CD14-positive monocyte (primary cell): Measurements from ENCODE around the gene CHERP. TPM values are rescaled to one million over a fixed set of nuclear protein-coding genes. Genes with fewer than 3 reads are reported as not detected.
A peak's percentile ranks its signal among the peaks of the same experiment; 100 is the strongest.

Experiments used
- DNase-seq, 3 donors: peaks; one replicate each; pipeline ENCODE4 v3.0.0-alpha.2; 2011 to 2022
- H2AFZ ChIP-seq: 2 replicates; pipeline ENCODE4 v1.6.0; 2012; ENCODE audit warnings: mild to moderate bottlenecking, low read depth, low read length, inconsistent platforms; ENCODE audit not compliant: insufficient read depth, poor library complexity, severe bottlenecking
- H3K27ac ChIP-seq, 2 donors: 1 replicate in 1 of 2; 2 replicates in 1 of 2; pipeline ENCODE4 v1.5.1; 2012 to 2013; ENCODE audit warnings: low read length in 2 of 2, control low read depth in 1 of 2, inconsistent platforms in 1 of 2, low read depth in 1 of 2, mild to moderate bottlenecking in 1 of 2
- H3K27me3 ChIP-seq, 2 donors: one replicate each; pipeline versions ENCODE4 v1.6.0 to v1.6.1; 2011 to 2013; ENCODE audit warnings: low read length in 2 of 2; ENCODE audit not compliant: control insufficient read depth in 2 of 2, insufficient read depth in 2 of 2
- H3K36me3 ChIP-seq, 2 donors: replicated peaks in 1 of 2; 1 replicate in 1 of 2; 2 replicates in 1 of 2; pipeline versions ENCODE4 v1.5.1 to v1.6.1; 2012 to 2013; ENCODE audit warnings: low read length in 2 of 2, control low read depth in 1 of 2, inconsistent platforms in 1 of 2, mild to moderate bottlenecking in 1 of 2; ENCODE audit not compliant: insufficient read depth in 2 of 2, control insufficient read depth in 1 of 2
- H3K4me1 ChIP-seq, 2 donors: 1 replicate in 1 of 2; 2 replicates in 1 of 2; pipeline versions ENCODE4 v1.5.1 to v1.6.1; 2012 to 2013; ENCODE audit warnings: low read length in 2 of 2, control low read depth in 1 of 2, inconsistent platforms in 1 of 2, mild to moderate bottlenecking in 1 of 2, moderate library complexity in 1 of 2; ENCODE audit not compliant: insufficient read depth in 2 of 2, control insufficient read depth in 1 of 2
- H3K4me2 ChIP-seq: replicated peaks from 2 replicates; pipeline ENCODE3; 2012; ENCODE audit warnings: low read length, moderate library complexity, mild to moderate bottlenecking; ENCODE audit not compliant: poor library complexity, severe bottlenecking; ENCODE audit errors: extremely low read depth
- H3K4me3 ChIP-seq, 3 experiments: fragments of 200-600 bp in 1 of 3; sonication (generic) in 1 of 3; replicated peaks in 1 of 3; 1 replicate in 2 of 3; 2 replicates in 1 of 3; pipeline ENCODE4 v1.5.1; 2011 to 2013; ENCODE audit warnings: low read length in 3 of 3, mild to moderate bottlenecking in 3 of 3, control low read depth in 2 of 3, low read depth in 2 of 3, inconsistent platforms in 1 of 3, moderate library complexity in 1 of 3
- H3K79me2 ChIP-seq: 2 replicates; pipeline ENCODE4 v1.6.0; 2012; ENCODE audit warnings: mild to moderate bottlenecking, control low read depth, inconsistent platforms, low read length, moderate library complexity; ENCODE audit not compliant: insufficient read depth
- H3K9ac ChIP-seq: 2 replicates; pipeline ENCODE4 v1.6.0; 2017; ENCODE audit warnings: low read length, mild to moderate bottlenecking; ENCODE audit not compliant: insufficient read depth, poor library complexity, severe bottlenecking
- H3K9me3 ChIP-seq, 2 donors: replicated peaks in 1 of 2; 1 replicate in 1 of 2; 2 replicates in 1 of 2; pipeline versions ENCODE4 v1.5.1 to v1.6.1; 2012 to 2013; ENCODE audit warnings: low read length in 2 of 2, control low read depth in 1 of 2; ENCODE audit not compliant: control insufficient read depth in 1 of 2, insufficient read depth in 1 of 2
- H4K20me1 ChIP-seq: 2 replicates; pipeline ENCODE4 v1.6.0; 2012; ENCODE audit warnings: mild to moderate bottlenecking, low read length, control low read depth, moderate library complexity; ENCODE audit not compliant: insufficient read depth
- H3K27ac Mint-ChIP-seq, 7 donors: one replicate each; pipeline ENCODE4 v1.8.0; 2020; ENCODE audit warnings: mild to moderate bottlenecking in 7 of 7, mixed read lengths in 7 of 7, moderate library complexity in 6 of 7, inconsistent platforms in 2 of 7
- H3K27me3 Mint-ChIP-seq, 3 donors: one replicate each; pipeline ENCODE4 v1.8.0; 2021 to 2022; ENCODE audit warnings: low read depth in 3 of 3, mild to moderate bottlenecking in 3 of 3, mixed read lengths in 3 of 3, moderate library complexity in 3 of 3, inconsistent platforms in 1 of 3
- H3K36me3 Mint-ChIP-seq, 2 donors: one replicate each; pipeline ENCODE4 v1.8.0; 2020; ENCODE audit warnings: mixed read lengths in 2 of 2, inconsistent platforms in 1 of 2, mild to moderate bottlenecking in 1 of 2
- H3K4me1 Mint-ChIP-seq: one replicate; pipeline ENCODE4 v1.8.0; 2020; ENCODE audit warnings: mild to moderate bottlenecking, mixed read lengths
- H3K4me3 Mint-ChIP-seq, 2 donors: one replicate each; pipeline ENCODE4 v1.8.0; 2020; ENCODE audit warnings: mild to moderate bottlenecking in 2 of 2, mixed read lengths in 2 of 2, moderate library complexity in 1 of 2
- H3K9me3 Mint-ChIP-seq, 7 donors: one replicate each; pipeline ENCODE4 v1.8.0; 2020 to 2022; ENCODE audit warnings: mixed read lengths in 7 of 7, mild to moderate bottlenecking in 6 of 7, moderate library complexity in 6 of 7, inconsistent platforms in 2 of 7
- CTCF ChIP-seq: fragments of 200-600 bp; IDR thresholded peaks from one replicate; pipeline ENCODE4 v1.8.0; 2022; ENCODE audit warnings: antibody characterized with exemption, mild to moderate bottlenecking
- WGBS: methylation state at CpG from one replicate; pipeline ENCODE4 v1.1.5; 2013; ENCODE audit warnings: missing lambda C conversion rate; ENCODE audit not compliant: insufficient coverage; 5-methylcytosine and 5-hydroxymethylcytosine counted together
- intact Hi-C, 2 donors: fragments of 100-400 bp; cut with micrococcal nuclease; formaldehyde crosslinking; loops; one replicate each; pipeline versions ENCODE4 v1.15.0 to v1.15.1; 2023
- polyA plus RNA-seq, 3 donors: library from polyadenylated mRNA; depleted of rRNA in 1 of 3; unstranded in 2 of 3; stranded (reverse) in 1 of 3; fragments of 300-500 nt in 2 of 3; fragments of >200 nt in 1 of 3; fragmentation: Illumina TruSeq in 2 of 3; gene quantifications; 1 replicate in 2 of 3; 2 replicates in 1 of 3; pipeline ENCODE4 v1.2.3, GENCODE V29; 2012 to 2021

CHERP gene
- polyA plus RNA-seq, 3 donors, result 3.2 to 18.8 (median 5.3) TPM

GRCh38 chr19:16540948-16541347 lies 1.3 kb downstream of the CHERP start:
- 99% methylated on average over 9 of the region's 12 CpGs for WGBS
- H3K27me3 Mint-ChIP-seq, result no peaks in the 10 kb centered on the region
- Histone ChIP-seq H3K27ac (peak overlapping the region in 1 of 2 donors; percentile 90), H3K27me3 (no peaks in the 10 kb centered on the region), H3K79me2 (peaks cover 86% of the 10 kb centered on the region), H3K36me3 (peaks cover 26 to 39% of the 10 kb centered on the region in 2 donors), H3K4me2 (peak overlapping the region; percentile 95), H2AFZ (no peak overlapping the region), H3K9me3 (no peaks in the 10 kb centered on the region), H4K20me1 (peaks cover 60% of the 10 kb centered on the region), H3K4me1 (peaks cover 18 to 26% of the 10 kb centered on the region in 2 donors), H3K9ac (peak overlapping the region; percentile 93), H3K4me3 (peak overlapping the region in 1 of 3 experiments; percentile 99)
- peaks cover 29 to 47% of the 10 kb centered on the region in 2 donors for H3K36me3 Mint-ChIP-seq
- H3K4me1 Mint-ChIP-seq, result peaks cover 36% of the 10 kb centered on the region
- peak overlapping the region in 5 of 7 donors; percentile 79 to 91 (median 89) for H3K27ac Mint-ChIP-seq
- intact Hi-C loops, result loop anchor here (5.0 kb wide), 2 partner anchors 44 to 46 kb away; partner anchors contain the start of genes C19orf44 (in 2 of the 2) and CALR3 (in 2 of the 2)
- no peak for DNase-seq
- no peak for TF ChIP-seq CTCF
- H3K9me3 Mint-ChIP-seq, result no peaks in the 10 kb centered on the region
- H3K4me3 Mint-ChIP-seq, result peak overlapping the region; percentile 87 to 92

DNA sequence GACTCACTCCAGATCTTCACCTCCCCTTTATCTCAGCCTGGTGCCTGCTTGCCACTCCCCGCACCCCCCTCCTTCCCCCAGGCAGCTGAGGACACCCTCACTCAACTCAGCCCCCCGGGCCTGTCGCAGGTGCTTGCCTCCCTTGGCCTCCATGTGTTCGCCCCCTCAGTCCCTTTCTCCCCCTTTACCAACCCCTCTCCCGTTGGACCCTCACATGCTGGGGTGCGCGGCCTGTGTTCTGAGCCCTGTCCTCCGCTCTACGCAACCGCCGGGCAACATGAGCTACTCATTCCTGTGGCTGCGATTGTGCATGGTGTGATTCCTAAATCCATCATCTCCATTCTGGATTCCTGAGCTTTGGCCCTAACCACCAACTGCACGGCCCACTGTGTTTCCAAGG lies 5.1 kb downstream of the CHERP start:
- Histone ChIP-seq H4K20me1 (peaks cover 87% of the 10 kb centered on the region), H3K36me3 (peaks cover 62 to 77% of the 10 kb centered on the region in 2 donors), H3K4me2 (no peak overlapping the region), H3K9ac (no peak overlapping the region), H3K79me2 (peaks cover 67% of the 10 kb centered on the region), H3K4me1 (peaks cover 10 to 11% of the 10 kb centered on the region in 2 donors), H3K9me3 (no peaks in the 10 kb centered on the region), H2AFZ (no peak overlapping the region), H3K27ac (no peak overlapping the region), H3K4me3 (no peak overlapping the region), H3K27me3 (no peaks in the 10 kb centered on the region)
- no peaks in the 10 kb centered on the region for H3K9me3 Mint-ChIP-seq
- peaks cover 15% of the 10 kb centered on the region for H3K4me1 Mint-ChIP-seq
- TF ChIP-seq CTCF, result no peak
- H3K36me3 Mint-ChIP-seq, result peaks cover 61 to 85% of the 10 kb centered on the region in 2 donors
- peak overlapping the region in 2 of 7 donors; percentile 41 to 61 for H3K27ac Mint-ChIP-seq
- 95% methylated on average over 10 of the region's 13 CpGs for WGBS
- H3K27me3 Mint-ChIP-seq, result no peaks in the 10 kb centered on the region
- intact Hi-C loops, result no loop called here
- H3K4me3 Mint-ChIP-seq, result no peak overlapping the region
- no peak for DNase-seq
